C1 segment of cervical spinal cord (tissue), 14 donors: ENCODE measurements around the gene RAB2B.
"Not testable (repeated sequence)": the region's sequence is repeated elsewhere in the genome, so short reads cannot be mapped to it uniquely, and the experiment has no call there.

Experiments
- DNase-seq, 14 donors: peaks; one replicate each; lab custom pipeline; 2025; lab: John Stamatoyannopoulos, UW

Gene RAB2B

DNA sequence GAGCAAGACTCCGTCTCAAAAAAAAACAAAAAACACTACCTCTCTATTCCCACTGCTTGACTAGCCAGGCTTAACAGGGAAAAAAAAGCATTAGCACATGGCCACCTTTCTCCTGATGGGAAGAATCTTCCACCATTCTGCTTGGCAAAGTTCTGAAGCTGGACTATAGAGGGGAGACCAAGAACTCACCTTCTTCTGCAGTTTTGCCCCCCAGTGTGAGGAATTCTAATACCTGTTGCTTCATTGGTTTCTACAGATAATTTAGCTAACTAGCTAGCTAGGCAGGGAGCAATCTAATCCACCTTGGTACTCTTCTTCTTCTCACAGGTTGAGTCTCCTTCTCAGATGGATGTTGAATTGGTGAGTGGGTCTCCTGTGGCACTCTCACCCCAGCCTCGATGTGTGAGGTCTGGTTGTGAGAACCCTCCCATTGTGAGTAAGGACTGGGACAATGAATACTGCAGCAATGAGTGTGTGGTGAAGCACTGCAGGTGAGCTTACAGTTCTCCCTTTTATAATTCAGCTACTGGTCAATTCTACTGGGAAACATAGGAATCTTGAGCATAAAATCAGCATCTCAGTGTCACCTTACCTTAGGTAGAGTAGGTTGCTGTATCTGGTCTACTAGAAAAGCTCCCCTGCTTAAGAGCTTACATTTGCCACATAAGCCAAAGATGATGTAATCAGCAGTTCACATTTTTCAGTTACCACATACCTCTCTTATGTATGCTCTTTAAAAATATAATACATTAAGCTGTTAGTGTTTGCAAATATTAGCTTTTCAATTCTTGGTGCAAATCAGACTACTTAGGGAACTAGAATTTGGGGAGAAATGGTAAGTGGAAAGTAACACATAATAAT, 18.4 kb upstream of the RAB2B start:
- no peak for DNase-seq

DNA sequence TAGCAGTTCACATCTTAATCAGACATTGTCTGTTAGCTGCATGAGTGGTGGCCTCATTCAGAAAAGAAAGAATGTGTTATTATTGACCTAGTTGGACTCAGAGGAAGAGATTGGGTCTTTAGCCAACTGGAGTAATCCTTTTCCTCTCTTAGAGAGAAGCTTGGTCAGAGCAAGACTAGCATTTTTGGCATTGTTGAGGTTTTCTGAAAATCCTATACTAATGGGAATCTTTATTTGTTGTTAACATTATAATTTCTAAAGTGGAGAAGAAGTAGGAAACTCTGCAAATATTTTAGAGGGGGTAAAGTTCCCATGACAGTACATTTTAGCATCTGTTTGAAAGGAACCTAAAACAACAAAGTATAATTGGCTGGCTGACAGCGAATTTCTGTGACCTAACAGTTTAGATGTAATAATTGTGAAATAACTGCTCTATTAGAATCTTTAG, 9.9 kb upstream of the RAB2B start:
- no peak for DNase-seq

GRCh38 chr14:21476523-21476924, 235 bp downstream of the RAB2B start:
- DNase-seq: peak in 5 of 14 donors; percentile 45 to 93 (median 83)

DNA sequence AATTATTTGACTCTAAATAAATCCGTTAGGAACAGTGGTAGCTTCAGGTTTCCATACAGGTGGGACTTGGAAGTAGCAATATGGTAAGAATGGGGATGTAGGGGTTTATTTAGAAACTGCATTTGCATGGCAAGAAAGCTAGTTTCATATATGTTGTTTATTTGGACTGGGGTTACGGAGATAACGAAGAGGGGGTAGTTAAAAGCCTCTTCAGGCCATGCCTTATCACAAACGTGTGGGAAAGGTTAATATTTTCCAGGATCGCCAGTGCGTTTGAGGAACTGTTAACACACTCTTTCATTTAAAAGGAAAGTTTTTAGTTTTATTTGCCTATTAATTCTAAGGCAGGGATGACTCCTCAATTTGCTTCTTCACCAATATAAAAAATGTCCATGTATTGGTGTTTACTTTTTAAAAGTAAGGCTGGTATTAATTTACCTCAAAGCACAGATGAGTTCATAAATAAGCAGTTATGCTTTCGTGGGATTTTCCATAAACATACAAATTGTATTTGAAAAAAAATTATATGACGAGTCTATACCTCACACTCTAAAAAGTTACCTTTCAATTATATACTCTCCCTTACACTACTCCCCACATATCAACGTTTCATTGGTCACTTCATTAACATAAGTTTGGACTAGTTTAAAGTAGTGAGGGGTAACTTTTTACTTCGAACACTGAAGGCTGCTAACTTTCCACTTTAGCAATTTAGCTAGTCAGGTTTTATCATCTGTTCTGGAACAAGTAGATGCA, 814 bp downstream of the RAB2B start:
- DNase-seq: no peak

GRCh38 chr14:21467616-21468015, 9.1 kb downstream of the RAB2B start:
- no peak for DNase-seq

DNA sequence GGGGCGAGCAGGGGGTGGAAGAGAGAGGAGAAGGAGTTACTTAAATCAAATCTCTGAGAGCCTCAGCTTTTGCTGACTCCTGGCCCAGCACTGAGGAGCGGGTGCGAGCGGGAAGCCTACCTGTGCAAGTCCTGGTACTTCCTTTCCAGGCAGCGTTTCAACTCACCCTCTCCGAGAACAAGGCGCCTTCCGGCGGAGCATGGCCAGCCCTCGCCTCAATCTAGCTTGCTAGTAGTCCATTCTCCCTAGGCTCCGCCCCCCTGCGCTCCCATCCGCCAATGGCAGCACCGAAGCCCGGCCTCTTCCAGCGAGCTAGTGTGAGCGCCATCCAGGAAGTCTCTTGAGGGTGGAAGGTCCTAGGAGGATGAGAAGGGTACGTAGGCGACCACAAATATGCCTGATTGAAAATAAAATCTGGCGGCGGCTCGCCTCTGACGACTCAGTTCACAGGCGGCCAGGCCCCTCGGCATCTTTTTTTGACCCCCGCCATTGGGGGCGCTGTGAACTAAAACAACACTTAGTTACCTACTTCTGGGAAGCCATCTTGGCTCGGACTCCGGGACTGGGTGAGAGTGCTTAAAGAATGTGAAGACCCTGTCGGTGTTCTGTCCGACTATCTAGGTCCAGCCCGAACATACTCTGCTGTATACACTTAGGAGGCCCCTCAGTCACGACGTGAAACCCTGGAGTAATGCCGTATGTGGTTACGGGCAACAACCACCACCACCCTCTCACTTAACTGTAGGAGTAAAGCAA, 20.7 kb downstream of the RAB2B start, which contains the start of gene CHD8:
CHD8 (minus strand) TSS at position 212 of the 756 bp plus-strand sequence. CDS start 24,480 bp downstream, outside the sequence.
- peak; percentile 91 to 100 (median 98) for DNase-seq

- no peak for DNase-seq
Measured at GRCh38 chr14:21455592-21455911, 21.2 kb downstream of the RAB2B start.

GRCh38 chr14:21454843-21455544, 21.8 kb downstream of the RAB2B start:
- DNase-seq: peak in 1 of 14 donors; percentile 25

GRCh38 chr14:21449899-21450216, 26.9 kb downstream of the RAB2B start:
- DNase-seq: no peak

GRCh38 chr14:21442657-21443056, 34.1 kb downstream of the RAB2B start:
- DNase-seq: not testable (repeated sequence)

DNA sequence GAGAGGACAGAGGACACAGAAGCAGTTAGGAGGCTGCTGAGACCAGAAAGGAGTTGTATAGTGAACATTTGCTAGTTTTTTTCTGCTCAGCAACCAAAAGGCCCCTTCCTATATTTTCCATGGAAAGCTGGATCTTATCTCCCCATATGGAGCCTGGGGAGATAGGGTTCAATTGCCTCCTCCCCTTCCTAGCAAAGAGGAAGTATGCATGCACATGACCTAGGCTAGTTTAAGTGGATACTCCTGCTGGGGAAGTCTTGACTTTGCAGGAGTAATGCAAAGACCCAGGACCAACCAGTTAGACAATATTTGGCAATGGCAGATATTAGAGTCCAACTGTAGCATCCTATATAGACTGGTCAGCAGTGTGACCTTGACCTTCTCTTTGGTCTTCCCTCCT, 35.9 kb downstream of the RAB2B start:
- no peak for DNase-seq

- peak; percentile 51 to 98 (median 95) for DNase-seq
Measured at GRCh38 chr14:21437063-21437901, 39.5 kb downstream of the RAB2B start.

- no peak for DNase-seq
Measured at GRCh38 chr14:21436567-21437062, 40.1 kb downstream of the RAB2B start.

GRCh38 chr14:21431126-21431525, 45.6 kb downstream of the RAB2B start:
- DNase-seq: no peak

GRCh38 chr14:21428930-21429329, 47.8 kb downstream of the RAB2B start:
- no peak for DNase-seq

DNA sequence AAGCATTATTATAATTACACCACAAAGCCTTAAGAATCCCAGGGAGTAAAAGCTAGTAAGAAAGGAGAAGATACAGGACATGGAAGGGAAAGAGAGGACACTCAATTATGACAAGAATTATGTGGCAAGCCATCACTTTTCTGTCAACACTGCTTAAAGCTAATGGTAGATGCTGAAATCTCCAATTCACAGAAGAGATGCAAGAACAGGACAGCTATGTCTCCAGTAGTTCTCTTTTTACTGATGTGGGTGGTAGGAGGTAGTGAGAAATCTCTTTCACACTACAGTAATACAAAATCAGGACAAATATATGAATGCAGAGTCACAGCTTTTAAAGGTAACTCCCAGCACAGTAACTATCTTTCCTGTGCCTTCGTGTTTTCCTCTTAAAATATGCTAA, 50.1 kb downstream of the RAB2B start:
- no peak for DNase-seq

DNA sequence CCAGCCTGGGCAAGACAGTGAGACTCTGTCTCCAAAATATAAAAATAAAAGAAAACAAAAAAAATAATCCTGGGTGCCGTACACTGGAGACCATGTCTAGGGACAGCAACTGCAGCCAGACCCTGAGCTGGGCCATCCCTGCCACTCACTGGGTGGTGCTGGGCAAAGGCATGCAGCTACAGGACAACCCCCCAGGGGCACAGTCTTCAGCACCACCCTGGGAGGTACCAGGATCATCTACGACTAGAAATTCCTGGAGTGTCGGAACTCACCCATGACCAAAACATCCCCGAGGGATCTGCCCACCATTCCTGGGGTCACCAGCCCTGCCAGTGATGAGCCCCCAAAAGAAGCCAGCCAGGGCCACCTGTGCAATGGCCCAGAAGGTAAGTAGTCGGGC, 57.2 kb downstream of the RAB2B start:
- DNase-seq: no peak

- no peak for DNase-seq
Measured at GRCh38 chr14:21415329-21415728, 61.4 kb downstream of the RAB2B start.

- DNase-seq: no peak
Measured at GRCh38 chr14:21414137-21414631, 62.6 kb downstream of the RAB2B start.
